GM19397 (cell line): ENCODE results near the gene ANKRD13B.
"Not testable (repeated sequence)": the region's sequence is repeated elsewhere in the genome, so short reads cannot be mapped to it uniquely, and the experiment has no call there.

Experiments used
- ATAC-seq: cut with Tn5 transposase; IDR thresholded peaks from one replicate; pipeline ENCODE4 v1.9.1; 2021; ENCODE audit warnings: mild to moderate bottlenecking, moderate library complexity; ENCODE audit not compliant: unreplicated experiment

The ANKRD13B gene

GRCh38 chr17:29640981-29641642 lies 48.2 kb downstream of the ANKRD13B start:
- no peak for ATAC-seq

GRCh38 chr17:29642171-29642611 lies 49.3 kb downstream of the ANKRD13B start:
- ATAC-seq = no peak

- no peak for ATAC-seq
These were observed 50.9 kb downstream of the ANKRD13B start for GRCh38 chr17:29643817-29644160.

GRCh38 chr17:29645515-29646051 lies 52.7 kb downstream of the ANKRD13B start:
- no peak for ATAC-seq

DNA sequence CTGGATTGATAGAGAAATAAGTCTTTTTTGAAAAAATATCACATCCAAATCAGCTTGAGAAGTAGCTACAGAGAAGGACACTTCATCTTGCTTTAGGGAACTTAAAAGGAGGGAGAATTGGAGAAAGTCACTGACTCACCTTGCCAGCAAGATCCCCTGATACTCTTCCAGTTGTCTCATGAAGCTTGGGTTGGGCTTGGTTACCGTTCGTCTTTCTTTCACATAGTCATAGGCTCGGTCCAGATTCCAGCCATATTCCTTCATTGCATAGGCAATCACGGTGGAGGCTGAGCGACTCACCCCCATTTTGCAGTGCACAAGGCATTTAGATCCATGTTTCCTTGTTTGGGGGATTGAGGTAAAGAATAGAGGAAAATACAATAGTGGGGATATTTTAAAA lies 55.1 kb downstream of the ANKRD13B start:
- no peak for ATAC-seq

DNA sequence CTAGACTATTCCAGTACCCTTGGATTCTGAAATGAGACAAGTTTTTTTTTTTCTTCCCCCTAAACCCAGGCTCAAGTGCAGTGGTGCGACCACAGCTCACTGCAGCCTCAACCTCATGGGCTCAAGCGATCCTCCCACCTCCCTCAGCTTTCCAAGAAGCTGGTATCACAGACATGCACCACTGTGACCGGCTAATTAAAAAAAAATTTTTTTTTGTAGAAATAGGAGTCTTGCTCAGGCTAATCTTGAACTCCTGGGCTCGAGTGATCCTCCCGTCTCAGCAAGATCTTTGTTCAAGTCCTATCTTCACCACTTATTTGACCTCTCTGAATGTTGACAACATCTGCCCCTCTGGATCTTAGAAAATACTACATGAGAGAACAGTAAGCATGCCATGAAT lies 56.4 kb downstream of the ANKRD13B start:
- ATAC-seq = no peak

GRCh38 chr17:29650396-29650795 lies 57.5 kb downstream of the ANKRD13B start:
- ATAC-seq = no peak

DNA sequence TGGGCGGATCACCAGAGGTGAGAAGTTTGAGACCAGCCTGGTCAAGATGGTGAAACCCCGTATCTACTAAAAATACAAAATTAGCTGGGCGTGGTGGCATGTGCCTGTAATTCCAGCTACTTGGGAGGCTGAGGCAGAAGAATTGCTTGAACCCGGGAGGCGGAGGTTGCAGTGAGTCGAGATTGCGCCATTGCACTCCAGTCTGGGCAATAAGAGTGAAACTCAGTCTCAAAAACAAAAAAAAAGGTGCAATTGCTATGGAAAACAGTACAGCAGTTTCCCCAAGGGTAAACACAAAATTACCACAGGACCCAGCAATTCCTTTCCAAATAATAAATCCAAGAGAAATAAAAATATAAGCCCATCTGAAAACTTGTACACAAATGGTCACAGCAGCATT lies 59.0 kb downstream of the ANKRD13B start:
- not testable (repeated sequence) for ATAC-seq

DNA sequence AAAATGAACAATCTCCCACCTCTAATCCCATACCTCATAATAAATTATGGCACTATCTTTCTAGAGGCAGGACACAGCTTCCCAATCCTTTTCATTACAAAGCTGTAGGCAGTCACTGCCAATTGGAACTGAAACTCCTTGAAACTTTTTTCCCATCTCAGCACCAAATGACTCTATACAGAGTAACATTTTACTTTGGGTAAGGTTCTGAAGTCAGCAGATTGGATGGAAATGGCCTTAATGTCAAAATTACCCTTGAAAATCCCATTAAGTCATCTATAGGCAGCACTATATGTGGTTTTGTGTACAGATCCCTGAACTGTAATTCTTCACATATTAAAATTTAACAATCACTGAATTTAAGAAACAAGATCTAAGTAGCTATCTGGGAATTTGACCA lies 60.0 kb downstream of the ANKRD13B start:
- ATAC-seq = no peak

DNA sequence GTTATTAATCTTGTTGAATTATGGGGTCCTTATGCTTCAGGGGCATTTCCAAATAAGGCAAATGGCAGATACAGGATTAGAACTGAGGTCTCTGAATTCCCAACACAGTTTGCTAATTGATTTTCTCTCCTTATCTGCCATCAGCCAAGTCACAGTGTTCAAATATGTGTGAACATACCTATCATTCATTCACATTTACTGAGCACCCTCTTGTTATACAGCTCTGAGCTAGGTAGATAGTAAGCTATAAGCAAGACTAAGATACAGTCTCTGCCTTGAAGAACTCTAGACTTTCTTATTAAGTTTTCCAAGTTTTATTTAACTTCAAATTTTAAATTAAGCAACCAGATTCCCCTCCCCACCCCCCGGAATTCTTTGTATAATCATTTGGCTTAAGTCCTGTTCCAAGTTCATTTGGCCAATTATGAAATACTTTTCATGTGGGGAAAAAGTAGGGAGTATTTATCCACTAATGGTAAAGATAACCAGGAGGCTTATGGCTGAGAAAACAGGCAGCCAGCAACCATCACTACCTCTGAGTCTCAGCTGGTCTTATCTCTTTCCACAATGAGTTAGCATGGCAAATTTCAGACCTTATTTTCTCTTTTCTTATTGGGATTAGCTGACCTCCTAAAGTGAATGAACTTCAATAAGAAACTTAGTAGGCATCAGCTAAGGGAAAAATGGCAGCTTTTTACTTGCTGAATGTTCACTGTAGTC lies 61.2 kb downstream of the ANKRD13B start:
- ATAC-seq = no peak

GRCh38 chr17:29655323-29655722 lies 62.4 kb downstream of the ANKRD13B start:
- no peak for ATAC-seq

- ATAC-seq = no peak
These were observed 66.2 kb downstream of the ANKRD13B start for GRCh38 chr17:29659155-29659554.

DNA sequence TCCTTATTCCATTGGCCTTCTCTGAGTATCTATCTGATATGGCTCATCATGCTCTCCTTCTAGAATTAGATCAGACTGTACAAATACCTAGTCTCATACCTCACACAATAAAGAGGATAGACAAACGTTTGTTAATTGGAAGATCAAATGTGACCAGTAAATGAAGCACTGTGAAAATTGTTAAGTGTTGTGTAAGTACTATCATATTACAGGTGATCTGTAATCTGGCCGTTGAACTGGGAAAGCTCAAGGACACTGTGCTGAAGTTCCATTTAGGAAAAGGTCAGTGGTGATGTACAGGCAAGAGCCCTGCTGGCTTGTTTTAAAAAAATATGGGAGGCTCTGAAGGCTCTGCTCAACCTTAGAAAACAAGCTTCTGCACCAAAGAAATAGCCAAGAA lies 68.3 kb downstream of the ANKRD13B start:
- no peak for ATAC-seq

GRCh38 chr17:29663155-29663554 lies 70.2 kb downstream of the ANKRD13B start:
- no peak for ATAC-seq
